D341Med (cell line): ENCODE measurements around the gene NPFFR2.
"Not testable (repeated sequence)": the region's sequence is repeated elsewhere in the genome, so short reads cannot be mapped to it uniquely, and the experiment has no call there.

Experiments used
- DNase-seq: peaks from one replicate; pipeline ENCODE4 v3.0.0; 2012; ENCODE audit warnings: low spot score

The NPFFR2 gene

DNA sequence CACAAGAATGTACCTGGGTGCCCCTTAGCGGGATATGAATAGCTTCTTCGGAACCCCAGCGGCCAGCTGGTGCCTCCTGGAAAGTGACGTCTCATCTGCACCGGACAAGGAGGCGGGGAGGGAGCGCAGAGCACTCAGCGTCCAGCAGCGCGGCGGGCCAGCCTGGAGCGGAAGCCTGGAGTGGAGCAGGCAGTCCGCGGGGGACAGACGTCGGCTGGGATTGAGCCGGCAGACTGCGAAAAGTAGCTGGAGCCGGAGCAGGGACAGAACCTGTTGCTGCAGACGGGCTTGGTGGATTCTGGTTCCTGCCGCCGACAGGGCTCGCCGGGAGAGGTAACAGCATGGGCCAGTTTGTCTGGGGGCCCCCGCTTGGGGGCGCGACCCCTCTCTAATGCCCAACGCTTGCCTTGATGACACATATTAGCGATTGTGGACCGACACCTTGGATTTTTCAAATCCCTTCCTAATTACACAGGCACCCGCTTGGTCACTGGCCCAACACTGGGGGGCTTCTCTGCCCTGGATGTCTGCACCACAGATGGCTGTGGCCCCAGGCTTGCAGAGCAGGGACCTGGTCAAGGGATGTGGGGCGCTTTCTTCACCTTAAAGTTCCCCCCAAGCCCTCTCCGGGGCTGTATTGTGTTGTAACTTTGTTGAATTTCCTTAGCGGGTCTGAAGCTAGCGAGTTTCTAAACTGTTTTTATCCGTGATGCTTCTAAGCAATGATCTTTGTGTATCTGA lies at the start of gene NPFFR2:
Gene NPFFR2, plus strand, starts transcription at position 133 of the 741 bp plus-strand sequence. CDS start 96,592 bp downstream, outside the sequence.
- DNase-seq, result peak; percentile 47

DNA sequence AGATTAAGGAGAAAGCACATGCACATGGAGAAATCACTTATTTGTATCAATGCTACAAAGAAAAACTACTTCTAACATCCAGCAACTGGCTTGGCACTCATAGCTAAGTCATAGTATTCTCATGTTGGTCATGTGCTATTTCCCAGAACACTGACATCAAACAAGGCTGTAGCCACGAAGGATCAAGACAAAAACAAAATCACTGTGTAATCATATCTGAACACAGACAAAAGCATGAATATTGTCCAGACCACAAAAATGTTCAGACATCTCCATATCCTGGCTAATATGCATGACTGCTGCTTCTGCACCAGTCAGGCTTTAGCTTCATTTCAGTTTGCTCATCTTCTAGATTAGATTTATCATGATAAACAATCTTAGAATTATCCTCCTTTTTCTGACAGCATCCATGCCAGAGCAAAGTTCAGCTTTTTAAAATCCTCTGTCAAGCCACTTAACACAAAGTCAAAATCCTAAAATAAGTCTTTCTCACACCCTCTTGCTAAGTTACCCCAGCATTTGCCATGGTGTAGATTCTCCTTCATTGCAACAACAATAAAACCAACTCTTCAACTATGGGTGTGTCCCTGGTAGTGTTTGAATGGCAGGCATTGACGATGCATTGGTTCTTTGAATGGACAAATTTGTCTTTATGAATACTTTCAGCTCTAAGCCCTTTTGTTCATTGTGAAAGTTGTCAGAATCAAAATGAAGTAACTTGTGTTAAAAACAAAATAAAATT lies 39.1 kb upstream of the NPFFR2 start:
- DNase-seq, result no peak

DNA sequence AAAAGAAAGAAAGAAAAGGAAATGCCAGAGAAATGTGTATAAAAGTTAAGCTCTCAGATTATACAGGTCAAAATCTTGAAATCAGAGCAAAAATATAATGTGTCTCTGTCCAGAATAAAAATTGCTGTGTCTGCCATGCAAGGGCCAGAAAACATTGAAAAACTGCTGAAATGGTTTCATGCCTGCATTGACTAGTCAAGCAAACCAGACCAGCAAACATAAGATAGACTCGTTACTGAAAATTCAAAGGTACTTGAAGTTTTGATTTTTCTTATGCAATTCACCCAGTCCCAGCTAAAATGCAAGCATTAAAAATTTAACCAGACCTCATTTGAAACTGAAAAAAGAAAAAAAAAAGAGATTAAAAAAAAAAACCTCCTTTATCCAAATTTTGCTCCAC lies 37.2 kb upstream of the NPFFR2 start:
- no peak for DNase-seq

DNA sequence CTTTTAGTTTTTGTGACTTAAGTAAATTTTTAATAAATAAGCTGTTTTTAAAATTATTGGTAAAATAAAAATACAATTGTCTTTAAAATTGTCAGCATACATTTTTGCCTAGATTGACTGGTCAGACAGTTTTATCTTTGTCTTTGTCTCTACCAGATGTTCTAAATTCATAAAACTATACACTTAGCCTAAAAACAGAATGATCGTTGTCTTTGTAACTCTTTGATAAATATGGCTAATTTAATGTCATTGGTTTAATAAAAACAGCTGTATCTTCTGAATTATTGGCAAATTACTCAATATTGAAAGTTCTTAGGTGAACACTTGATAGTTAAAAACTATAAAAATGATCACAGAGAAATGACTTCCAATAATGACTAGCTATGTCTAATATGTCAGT lies 36.5 kb upstream of the NPFFR2 start:
- DNase-seq, result no peak

DNA sequence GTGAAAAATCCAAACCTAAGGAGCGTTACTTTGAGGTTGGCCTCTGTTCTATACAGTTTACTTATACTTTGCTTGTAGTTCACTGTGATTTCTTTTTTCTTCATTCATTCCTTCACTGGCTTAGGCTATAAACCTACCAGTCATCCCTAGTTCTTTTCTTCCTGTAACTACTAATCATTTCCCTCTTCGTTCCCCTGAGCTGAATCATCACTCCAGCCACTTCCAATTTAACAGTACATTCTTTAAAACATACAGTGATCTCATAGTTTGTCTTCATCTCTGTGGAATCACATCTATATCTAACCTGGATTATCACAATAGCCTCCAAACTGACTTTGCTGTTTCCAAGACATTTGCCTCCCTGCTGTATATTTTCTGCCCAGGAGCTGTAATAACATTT lies 25.2 kb upstream of the NPFFR2 start:
- no peak for DNase-seq

DNA sequence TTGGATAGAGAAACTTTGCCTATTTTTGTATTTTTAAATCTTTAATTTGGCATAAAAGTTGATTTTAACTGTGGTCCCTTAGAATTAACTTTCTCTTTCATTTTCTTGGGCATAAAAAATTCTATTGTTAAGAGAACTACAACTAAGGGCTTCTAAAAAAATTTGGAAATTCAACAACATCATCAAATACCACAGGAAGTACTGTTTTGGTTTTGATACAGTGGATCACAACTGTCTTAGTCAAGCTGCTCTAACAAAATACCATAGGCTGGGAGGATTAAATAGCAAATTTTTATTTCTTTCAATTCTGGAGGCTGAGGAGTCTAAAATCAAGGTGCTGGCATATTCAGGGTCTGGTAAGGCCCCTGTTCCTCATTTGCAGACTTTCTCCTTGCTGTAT lies 19.9 kb upstream of the NPFFR2 start:
- DNase-seq, result no peak

DNA sequence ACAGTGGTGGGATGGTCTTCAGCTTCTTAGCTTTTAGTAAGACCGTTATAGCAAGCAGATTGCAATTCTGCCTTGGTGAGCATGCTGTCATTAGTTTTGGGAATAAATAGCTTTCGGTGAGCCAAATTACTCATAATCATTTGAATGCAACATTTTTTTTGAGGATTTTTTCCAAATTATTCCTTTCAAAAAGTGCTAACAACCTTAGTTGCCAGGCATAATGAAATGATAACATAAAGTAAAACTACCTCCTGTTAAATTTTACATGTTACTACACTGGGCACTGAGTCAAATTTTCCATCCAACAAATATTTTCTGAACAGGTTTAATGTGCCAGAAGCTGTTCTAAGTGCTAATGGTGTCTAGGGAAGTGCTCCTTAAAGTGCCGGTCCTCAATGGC lies 15.8 kb upstream of the NPFFR2 start:
- DNase-seq, result no peak

DNA sequence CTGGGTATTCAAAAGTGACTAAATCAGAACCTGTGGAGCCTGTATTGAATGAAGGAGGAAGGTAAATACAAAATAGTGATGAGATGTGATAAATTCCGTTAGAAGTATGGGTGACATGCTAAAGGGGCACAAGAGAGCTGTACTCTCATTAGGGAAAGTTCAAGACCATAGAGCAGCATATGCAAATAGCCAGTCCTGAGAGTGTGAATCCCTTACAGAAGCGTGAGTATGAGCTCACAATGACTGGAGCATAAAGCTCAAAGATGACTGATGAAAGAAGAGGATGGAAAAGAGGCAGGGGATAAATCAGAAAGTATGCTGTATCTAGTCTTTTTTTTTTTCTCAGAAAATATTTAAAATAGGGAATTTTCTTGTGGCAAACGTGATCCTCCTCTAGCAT lies 12.1 kb upstream of the NPFFR2 start:
- DNase-seq, result no peak

DNA sequence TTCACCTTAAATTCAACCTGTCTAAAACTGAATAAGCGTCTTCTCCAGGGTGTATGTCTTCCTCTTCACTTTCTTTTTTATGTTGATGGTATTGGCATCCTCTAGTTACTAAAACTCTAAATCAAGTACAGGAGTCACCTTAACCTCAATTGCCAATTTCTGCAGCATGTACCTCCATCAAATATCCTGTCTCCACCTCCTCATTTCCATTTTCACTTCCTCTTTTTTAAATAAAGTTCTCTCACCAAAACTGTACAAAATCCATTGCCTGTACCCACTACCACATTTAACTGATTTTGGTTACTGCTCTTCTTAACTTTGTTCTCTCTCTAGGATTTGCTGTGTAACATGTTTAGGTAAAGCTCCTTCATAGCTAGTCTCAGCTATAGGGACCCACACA lies 9.2 kb upstream of the NPFFR2 start:
- no peak for DNase-seq

DNA sequence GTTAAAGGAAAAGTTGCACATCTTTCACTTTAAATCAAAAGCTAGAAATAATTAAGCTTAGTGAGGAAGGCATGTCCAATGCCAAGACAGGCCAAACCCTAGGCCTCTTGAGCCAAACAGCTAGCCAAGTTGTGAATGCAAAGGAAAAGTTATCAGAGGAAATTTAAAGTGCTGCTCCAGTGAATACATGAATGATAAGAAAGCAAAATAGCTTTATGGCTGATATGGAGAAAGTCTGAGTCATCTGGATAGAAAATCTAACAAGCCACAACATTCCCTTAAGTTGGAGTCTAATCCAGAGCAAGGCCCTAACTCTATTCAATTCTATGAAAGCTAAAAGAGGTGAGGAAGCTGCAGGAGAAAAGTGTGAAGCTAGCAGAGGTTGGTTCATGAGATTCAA lies 23.8 kb downstream of the NPFFR2 start:
- no peak for DNase-seq

DNA sequence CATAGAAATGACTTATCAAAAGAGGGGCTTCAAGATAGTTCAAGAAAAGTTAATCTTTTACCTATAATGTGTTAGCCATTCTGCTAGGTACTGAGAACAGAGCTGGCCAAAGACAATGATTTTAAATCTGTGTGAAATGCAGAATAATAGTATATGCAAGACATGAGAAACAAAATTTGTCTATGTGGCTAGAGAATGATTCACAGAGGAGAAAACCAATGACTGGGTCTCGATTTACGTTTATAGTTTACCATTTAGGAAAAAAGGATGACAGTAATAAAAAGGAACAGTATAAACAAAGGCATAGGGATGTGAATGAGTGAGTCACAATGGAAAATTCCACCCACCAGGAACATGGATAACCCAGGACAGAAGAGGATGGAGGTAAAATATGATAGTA lies 31.9 kb downstream of the NPFFR2 start:
- no peak for DNase-seq

DNA sequence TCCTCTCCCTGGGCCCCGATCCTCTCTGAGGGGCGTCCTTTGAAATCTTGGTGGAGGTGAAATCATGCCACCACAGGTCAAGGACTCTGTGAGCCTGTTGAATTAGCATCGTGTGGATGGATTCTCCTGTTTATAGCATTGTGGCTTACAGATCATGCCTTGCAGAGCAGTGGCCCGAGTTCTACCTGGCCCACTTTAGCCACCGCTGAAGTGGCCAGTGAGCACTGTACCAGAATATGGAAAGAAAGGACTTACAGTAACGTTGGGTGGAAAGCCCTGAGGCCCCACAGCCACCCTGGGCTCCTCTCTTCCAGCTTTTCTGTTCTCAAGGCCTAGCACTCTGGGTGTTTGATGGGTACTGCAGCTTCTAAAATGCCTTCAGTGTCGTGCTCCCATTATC lies 35.3 kb downstream of the NPFFR2 start:
- no peak for DNase-seq

DNA sequence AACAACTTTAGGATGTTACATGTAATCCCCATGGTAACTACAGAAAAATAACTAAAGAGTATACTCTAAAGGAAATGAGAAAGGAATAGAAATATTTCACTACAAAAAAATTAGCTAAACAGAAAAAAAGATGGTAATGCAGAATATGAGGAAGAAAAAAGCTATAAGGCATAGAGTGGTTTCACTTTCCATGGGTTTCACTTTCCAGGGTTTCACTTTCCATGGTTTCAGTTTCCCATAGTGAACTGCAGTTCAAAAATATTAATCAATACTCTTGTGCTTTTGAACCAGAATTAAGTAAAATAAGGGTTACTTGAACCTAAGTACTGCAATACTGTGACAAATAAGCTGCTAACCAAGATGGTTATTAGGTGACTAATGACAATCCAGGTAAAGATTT lies 42.0 kb downstream of the NPFFR2 start:
- no peak for DNase-seq

DNA sequence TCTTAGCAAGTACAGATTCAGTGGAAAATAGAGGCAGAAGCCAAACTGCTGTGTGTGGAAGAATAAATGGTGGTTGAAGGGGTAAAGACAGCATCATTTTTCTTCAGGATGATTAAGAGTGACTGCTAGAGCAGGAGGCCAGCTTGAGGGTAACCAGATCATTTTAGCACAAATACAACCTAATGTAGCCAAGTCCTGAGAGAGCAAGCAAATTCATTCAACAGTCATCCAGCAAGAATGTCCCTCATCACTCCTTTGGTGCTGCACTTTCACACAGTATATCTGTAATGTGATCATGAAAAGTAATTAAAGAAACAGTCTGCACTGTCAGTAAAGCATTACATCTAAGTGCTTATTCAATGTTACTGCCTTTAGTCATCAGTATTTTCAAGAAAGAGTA lies 44.8 kb downstream of the NPFFR2 start:
- DNase-seq, result no peak

DNA sequence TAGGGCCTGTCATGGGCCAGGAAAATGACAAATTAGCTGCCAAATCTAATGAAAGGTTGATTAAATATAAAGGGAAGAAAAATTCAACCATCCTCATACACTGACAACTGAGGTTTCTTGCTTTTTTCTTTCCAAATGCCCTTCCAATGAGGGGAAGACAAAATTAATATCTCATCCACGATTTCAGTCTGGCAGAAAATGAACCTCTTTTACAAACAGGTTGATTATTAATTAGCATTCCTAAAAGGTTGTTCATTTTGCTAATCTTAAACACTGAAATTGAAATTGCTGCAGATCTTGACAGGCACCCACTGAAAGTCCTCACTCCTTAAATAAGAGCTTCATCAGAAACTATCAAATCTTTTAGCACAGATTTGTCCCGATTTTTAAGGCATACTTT lies 45.5 kb downstream of the NPFFR2 start:
- no peak for DNase-seq

DNA sequence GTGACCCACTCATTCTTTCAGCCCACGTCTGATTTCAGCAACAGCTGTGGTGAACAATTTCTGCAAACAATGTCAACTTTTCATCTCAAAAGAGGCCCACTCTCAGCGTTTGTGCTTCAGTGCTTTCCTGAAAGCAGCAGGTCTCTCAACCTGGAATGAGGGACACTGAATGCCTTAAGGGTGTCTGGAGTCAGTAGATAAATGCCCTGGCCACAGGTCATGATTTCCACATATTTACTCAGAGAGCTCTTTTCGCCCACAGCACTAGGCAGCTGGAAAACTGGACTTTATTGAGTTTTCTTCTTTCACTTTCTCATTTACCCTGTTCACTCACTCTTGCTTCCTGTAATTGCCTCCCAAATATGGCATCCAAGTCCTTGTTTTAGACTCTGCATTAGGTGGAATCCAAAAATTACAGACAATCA lies 52.8 kb downstream of the NPFFR2 start:
- no peak for DNase-seq

DNA sequence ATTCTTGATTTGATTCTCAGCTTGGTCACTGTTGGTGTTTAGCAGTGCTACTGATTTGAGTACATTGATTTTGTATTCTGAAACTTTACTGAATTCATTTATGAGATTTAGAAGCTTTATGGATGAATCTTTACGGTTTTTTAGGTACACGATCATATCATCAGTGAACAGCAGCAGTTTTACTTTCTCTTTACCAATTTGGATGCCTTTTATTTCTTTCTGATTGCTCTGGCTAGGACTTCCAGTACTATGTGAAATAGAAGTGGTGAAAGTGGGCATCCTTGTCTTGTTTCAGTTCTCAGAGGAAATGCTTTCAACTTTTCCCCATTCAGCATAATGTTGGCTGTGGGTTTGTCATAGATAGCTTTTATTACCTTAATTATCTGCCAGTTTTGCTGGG lies 58.8 kb downstream of the NPFFR2 start:
- not testable (repeated sequence) for DNase-seq

DNA sequence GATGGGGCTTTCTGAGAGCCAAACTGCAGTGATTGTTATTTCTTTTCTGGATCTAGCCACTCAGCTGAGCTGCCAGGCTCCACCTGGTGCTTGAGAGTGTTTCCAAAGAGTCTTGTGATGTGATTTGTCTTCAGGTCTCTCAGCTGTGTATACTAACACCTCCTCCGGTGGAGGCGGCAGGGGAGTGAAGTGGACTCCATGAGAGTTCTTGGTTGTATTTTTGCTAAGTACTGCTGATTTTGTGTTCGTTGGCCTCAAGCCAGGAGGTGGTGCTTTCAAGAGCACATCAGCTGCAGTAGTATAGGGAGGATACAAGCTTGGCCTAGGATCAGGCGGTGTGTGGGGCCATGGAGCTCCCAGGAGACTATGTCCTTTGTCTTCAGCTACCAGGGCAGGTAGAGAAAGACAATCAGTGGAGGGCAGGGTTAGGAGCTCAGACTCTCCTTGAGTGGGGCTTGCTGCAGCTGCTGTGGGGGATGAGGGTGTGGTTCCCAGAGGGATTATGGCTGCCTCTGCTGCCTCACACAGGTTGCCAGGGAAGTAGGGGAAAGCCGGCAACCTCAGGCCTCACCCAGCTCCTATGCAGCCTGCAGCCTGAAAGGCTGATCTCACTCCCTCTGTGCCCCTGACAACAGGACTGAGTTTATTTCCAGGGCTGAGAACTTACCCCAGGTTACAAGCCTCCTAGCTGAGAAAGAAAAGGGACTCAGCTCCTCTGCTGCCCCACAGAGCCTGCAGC lies 62.4 kb downstream of the NPFFR2 start:
- DNase-seq, result no peak

DNA sequence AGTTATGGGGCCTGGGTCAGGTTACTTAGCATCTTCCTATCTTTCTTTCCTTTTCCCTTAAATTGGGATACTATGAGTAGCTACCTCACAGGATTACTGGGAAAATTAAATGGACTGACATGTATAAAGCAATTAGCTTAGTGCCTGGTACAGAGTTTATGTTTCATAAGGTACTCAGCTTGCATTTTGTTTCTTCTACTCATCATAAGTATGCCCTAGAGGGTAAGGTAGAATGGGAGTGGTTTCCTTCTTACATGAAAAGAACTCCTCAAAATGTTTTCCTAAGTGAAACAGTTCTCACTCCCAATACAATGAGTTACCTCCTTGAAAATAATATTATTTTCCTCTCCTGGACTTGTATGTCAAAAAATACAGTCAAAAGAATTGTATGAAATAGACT lies 75.7 kb downstream of the NPFFR2 start:
- DNase-seq, result no peak

DNA sequence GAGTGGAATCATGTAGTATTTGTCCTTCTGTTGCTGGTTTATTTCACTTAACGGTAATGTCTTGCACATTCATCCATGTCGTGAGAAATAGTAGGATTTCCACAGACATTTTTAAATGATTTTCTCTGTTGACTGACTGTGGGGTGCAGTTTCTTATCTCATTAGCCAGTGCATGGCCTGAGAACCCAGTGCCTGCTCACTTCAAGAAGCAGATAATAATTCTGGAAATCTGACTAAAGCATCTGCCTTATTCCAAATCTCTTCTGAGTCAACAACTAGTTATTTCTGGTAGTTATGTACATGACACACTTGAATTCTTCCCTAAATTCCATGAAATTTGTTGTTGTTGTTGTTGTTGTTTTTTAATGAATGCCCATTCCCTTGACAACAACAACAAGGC lies 77.6 kb downstream of the NPFFR2 start:
- DNase-seq, result no peak

DNA sequence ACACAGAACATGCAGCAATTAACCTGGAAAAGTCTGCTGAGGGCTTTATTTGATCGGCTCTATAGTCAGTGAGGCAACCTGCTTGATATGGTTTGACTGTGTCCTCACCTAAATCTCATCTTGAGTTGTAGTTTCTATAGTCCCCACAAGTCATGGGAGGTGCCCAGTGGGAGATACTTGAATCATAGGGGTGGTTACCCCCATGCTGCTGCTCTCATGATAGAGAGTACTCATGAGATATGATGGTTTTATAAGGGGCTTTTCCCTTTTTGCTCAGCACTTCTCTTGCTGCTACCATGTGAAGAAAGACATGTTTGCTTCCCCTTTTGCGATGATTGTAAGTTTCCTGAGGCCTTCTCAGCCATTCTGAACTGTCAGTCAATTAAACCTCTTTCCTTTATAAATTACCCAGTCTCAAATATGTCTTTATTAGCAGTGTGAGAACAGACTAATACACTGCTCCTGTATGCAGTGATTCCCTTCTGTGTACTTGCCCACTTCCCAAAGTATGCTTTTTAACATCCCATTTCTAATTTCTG lies 78.2 kb downstream of the NPFFR2 start:
- DNase-seq, result no peak

DNA sequence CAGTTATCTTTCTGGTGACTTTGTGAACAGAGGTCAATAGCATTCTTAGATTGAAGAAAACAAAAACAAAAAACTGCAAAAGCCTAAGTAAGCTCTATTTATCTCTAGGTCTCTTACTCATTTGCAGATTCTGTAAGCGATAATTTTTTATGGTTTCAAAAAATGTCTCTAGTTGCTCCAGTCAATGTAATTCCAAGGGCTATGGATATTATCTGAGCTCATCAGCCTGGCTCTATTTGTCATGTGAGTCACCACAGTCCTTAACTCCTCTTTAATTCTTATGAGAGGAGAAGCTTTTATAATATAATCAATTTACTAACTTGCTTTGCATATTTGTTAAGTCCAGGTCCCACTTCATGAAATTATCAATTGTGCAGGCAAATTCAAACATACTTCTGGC lies 79.1 kb downstream of the NPFFR2 start:
- no peak for DNase-seq

DNA sequence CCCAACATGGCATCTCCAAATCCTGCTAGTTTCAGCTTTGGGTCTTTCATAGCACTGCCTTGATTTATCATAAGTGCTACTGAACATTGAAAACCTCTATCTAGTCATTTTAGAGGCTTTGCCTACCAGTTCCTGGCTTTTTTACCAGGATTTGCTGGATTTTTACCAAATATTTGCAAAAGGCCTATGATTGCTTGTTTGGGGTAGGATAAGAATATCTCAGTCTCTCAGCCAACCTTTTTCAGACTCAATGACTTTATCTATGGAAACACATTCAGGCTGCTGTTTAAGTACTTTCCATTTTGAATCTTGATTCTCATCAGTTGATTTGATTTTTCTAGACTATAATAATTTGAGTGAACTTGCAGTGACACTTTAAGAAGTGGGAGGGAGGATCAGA lies 80.1 kb downstream of the NPFFR2 start:
- DNase-seq, result no peak
